GM12892 (cell line): ENCODE measurements around the gene OXT.

Source experiments
- DNase-seq: peaks from one replicate; pipeline ENCODE4 v3.0.0; 2011; ENCODE audit not compliant: insufficient read length
- FAIRE-seq: peaks from 2 replicates; lab custom pipeline; 2011; peaks lifted over from hg19 to GRCh38; lab: Jason Lieb, UNC
- POLR2A ChIP-seq: IDR thresholded peaks from 2 replicates; pipeline ENCODE4 v1.6.1; 2011; ENCODE audit warnings: low read depth, low read length, control low read depth
- POLR2AphosphoS5 ChIP-seq: IDR thresholded peaks from 2 replicates; pipeline ENCODE4 v1.6.1; 2011; ENCODE audit warnings: low read depth, low read length, control low read depth
- TAF1 ChIP-seq: IDR thresholded peaks from 2 replicates; pipeline ENCODE4 v1.6.1; 2011; ENCODE audit warnings: low read depth, mild to moderate bottlenecking, control low read depth, low read length, borderline replicate concordance

Gene OXT

GRCh38 chr20:3100480-3100879 lies 29.1 kb downstream of the OXT start:
- FAIRE-seq (no peak), DNase-seq (no peak)
- TF ChIP-seq TAF1 (no peak), POLR2A (no peak), POLR2AphosphoS5 (no peak)

GRCh38 chr20:3101251-3101650 lies 29.8 kb downstream of the OXT start:
- DNase-seq (no peak), FAIRE-seq (no peak)
- TF ChIP-seq POLR2AphosphoS5 = no peak
- no peak for TF ChIP-seq POLR2A
- no peak for TF ChIP-seq TAF1

GRCh38 chr20:3101737-3102574 lies 30.5 kb downstream of the OXT start:
- no peak for FAIRE-seq
- no peak for TF ChIP-seq TAF1
- TF ChIP-seq POLR2A = no peak
- no peak for TF ChIP-seq POLR2AphosphoS5
- DNase-seq = no peak

GRCh38 chr20:3102575-3103368 lies 31.4 kb downstream of the OXT start:
- FAIRE-seq (no peak), DNase-seq (no peak)
- TF ChIP-seq POLR2A = no peak
- no peak for TF ChIP-seq POLR2AphosphoS5
- TF ChIP-seq TAF1 = no peak

GRCh38 chr20:3103369-3104032 lies 32.1 kb downstream of the OXT start:
- TF ChIP-seq POLR2A (no peak), POLR2AphosphoS5 (no peak), TAF1 (no peak)
- FAIRE-seq (no peak), DNase-seq (no peak)

- TF ChIP-seq POLR2A = no peak
- no peak for TF ChIP-seq TAF1
- no peak for TF ChIP-seq POLR2AphosphoS5
- DNase-seq = no peak
- no peak for FAIRE-seq
These were observed 34.1 kb downstream of the OXT start for GRCh38 chr20:3105256-3106137.

- no peak for DNase-seq
- no peak for FAIRE-seq
- no peak for TF ChIP-seq TAF1
- TF ChIP-seq POLR2AphosphoS5 = no peak
- TF ChIP-seq POLR2A = no peak
These were observed 34.8 kb downstream of the OXT start for GRCh38 chr20:3106185-3106584.

- FAIRE-seq = no peak
- TF ChIP-seq POLR2AphosphoS5 (no peak), POLR2A (no peak), TAF1 (no peak)
- no peak for DNase-seq
These were observed 35.4 kb downstream of the OXT start for GRCh38 chr20:3106658-3107463.

- FAIRE-seq = no peak
- no peak for TF ChIP-seq POLR2AphosphoS5
- TF ChIP-seq POLR2A = no peak
- TF ChIP-seq TAF1 = no peak
- DNase-seq = no peak
These were observed 36.1 kb downstream of the OXT start for GRCh38 chr20:3107464-3108025.
